ENCODE data around the gene ETHE1.

The ETHE1 gene

GRCh38 chr19:43462785-43463380, 64.1 kb downstream of the ETHE1 start:
- DNase-seq = no peak

GRCh38 chr19:43462383-43462782, 64.6 kb downstream of the ETHE1 start:
- DNase-seq = no peak

- no peak for DNase-seq
These were observed 65.7 kb downstream of the ETHE1 start for GRCh38 chr19:43461303-43461702.

GRCh38 chr19:43460362-43461016, 66.5 kb downstream of the ETHE1 start:
- no peak for DNase-seq

- no peak for DNase-seq
These were observed 69.2 kb downstream of the ETHE1 start for GRCh38 chr19:43457809-43458208.
